ENCODE measurements around the gene EPS8. TPM values are rescaled to one million over a fixed set of nuclear protein-coding genes. Genes with fewer than 3 reads are reported as not detected.

EPS8 gene
- total and polyA plus RNA-seq, 3 donors from 2014 or later = 40.0 to 81.8 (median 65.3) TPM

GRCh38 chr12:15664491-15664890, 124.7 kb downstream of the EPS8 start:
- no peak for DNase-seq
- H3K27me3 ChIP-seq = no peaks in the 10 kb centered on the region
- H3K27ac ChIP-seq = no peak overlapping the region
- H3K4me1 ChIP-seq = no peaks in the 10 kb centered on the region
- H3K9me3 ChIP-seq = no peaks in the 10 kb centered on the region
- WGBS, 2 donors = 89 to 95% methylated on average over 5 of the region's 5 CpGs
- no peak for TF ChIP-seq CTCF (IDR thresholded peaks at IDR 0.05)
- TF ChIP-seq POLR2A (IDR thresholded peaks at IDR 0.05) = no peak
- intact Hi-C loops (cut with DNase I; ENCODE audit: low total_unique reads) = no loop called here
- no peaks in the 10 kb centered on the region for H3K36me3 ChIP-seq (ENCODE audit: low read depth, missing control alignments)
- H3K4me3 ChIP-seq = no peak overlapping the region

- DNase-seq = no peak
These were observed 126.1 kb downstream of the EPS8 start for GRCh38 chr12:15662983-15663659.

GRCh38 chr12:15662303-15662980, 126.7 kb downstream of the EPS8 start:
- Histone ChIP-seq H3K36me3 (ENCODE audit: low read depth, missing control alignments) (no peaks in the 10 kb centered on the region), H3K9me3 (no peaks in the 10 kb centered on the region), H3K27ac (no peak overlapping the region), H3K27me3 (no peaks in the 10 kb centered on the region), H3K4me1 (no peaks in the 10 kb centered on the region), H3K4me3 (no peak overlapping the region)
- intact Hi-C loops (cut with DNase I; ENCODE audit: low total_unique reads) = no loop called here
- DNase-seq = no peak
- WGBS, 2 donors = 89 to 93% methylated on average over 3 of the region's 3 CpGs
- no peak for TF ChIP-seq POLR2A (IDR thresholded peaks at IDR 0.05)
- no peak for TF ChIP-seq CTCF (IDR thresholded peaks at IDR 0.05)

More at GRCh38 chr12:15662983-15663659, 126.1 kb downstream of the EPS8 start:
- Histone ChIP-seq H3K27ac (no peak overlapping the region), H3K9me3 (no peaks in the 10 kb centered on the region), H3K4me3 (no peak overlapping the region), H3K4me1 (no peaks in the 10 kb centered on the region), H3K36me3 (ENCODE audit: low read depth, missing control alignments) (no peaks in the 10 kb centered on the region), H3K27me3 (no peaks in the 10 kb centered on the region)
- TF ChIP-seq POLR2A (IDR thresholded peaks at IDR 0.05) (no peak), CTCF (IDR thresholded peaks at IDR 0.05) (no peak)
- intact Hi-C loops (cut with DNase I; ENCODE audit: low total_unique reads) = no loop called here
- WGBS, 2 donors = 81 to 83% methylated on average over 5 of the region's 5 CpGs

GRCh38 chr12:15651371-15651770, 137.8 kb downstream of the EPS8 start:
- DNase-seq = no peak
- no peaks in the 10 kb centered on the region for H3K9me3 ChIP-seq
- intact Hi-C loops (cut with DNase I; ENCODE audit: low total_unique reads) = no loop called here
- H3K4me1 ChIP-seq = no peaks in the 10 kb centered on the region
- 80 to 85% methylated on average over 2 of the region's 2 CpGs for WGBS, 2 donors
- H3K4me3 ChIP-seq = no peak overlapping the region
- TF ChIP-seq POLR2A (IDR thresholded peaks at IDR 0.05) = no peak
- TF ChIP-seq CTCF (IDR thresholded peaks at IDR 0.05) = no peak
- no peaks in the 10 kb centered on the region for H3K36me3 ChIP-seq (ENCODE audit: low read depth, missing control alignments)
- no peak overlapping the region for H3K27ac ChIP-seq
- H3K27me3 ChIP-seq = no peaks in the 10 kb centered on the region
